ENCODE results near the gene DSG2. TPM values are rescaled to one million over a fixed set of nuclear protein-coding genes. Genes with fewer than 3 reads are reported as not detected.

The DSG2 gene
- polyA plus RNA-seq, 3 donors: not detected

- H3K27ac Mint-ChIP-seq: no peak overlapping the region
- Histone ChIP-seq H3K4me3 (replicated peaks in 1 of 3; ENCODE audit: low read depth in 2 of 3, low read length in 3 of 3) (no peak overlapping the region), H3K79me2 (ENCODE audit: insufficient read depth, low read length) (no peaks in the 10 kb centered on the region), H3K4me1 (ENCODE audit: control insufficient read depth in 1 of 2, insufficient read depth in 2 of 2, low read length in 2 of 2) (no peaks in the 10 kb centered on the region), H3K36me3 (replicated peaks in 1 of 2; ENCODE audit: control insufficient read depth in 1 of 2, insufficient read depth in 2 of 2, low read length in 2 of 2) (no peaks in the 10 kb centered on the region), H3K4me2 (replicated peaks; ENCODE audit: extremely low read depth, low read length, poor library complexity, severe bottlenecking) (no peak overlapping the region), H3K9me3 (replicated peaks in 1 of 2; ENCODE audit: control insufficient read depth in 1 of 2, insufficient read depth in 1 of 2, low read length in 2 of 2) (no peaks in the 10 kb centered on the region), H3K9ac (ENCODE audit: insufficient read depth, low read length, poor library complexity, severe bottlenecking) (no peak overlapping the region), H4K20me1 (ENCODE audit: insufficient read depth, low read length) (no peaks in the 10 kb centered on the region), H2AFZ (ENCODE audit: insufficient read depth, low read depth, low read length, poor library complexity, severe bottlenecking) (no peak overlapping the region), H3K27me3 (ENCODE audit: control insufficient read depth in 2 of 2, insufficient read depth in 2 of 2, low read length in 2 of 2) (peaks cover 1 to 6% of the 10 kb centered on the region in 2 donors), H3K27ac (ENCODE audit: low read depth in 1 of 2, low read length in 2 of 2) (no peak overlapping the region)
- H3K4me1 Mint-ChIP-seq: no peaks in the 10 kb centered on the region
- no peak for TF ChIP-seq CTCF (IDR thresholded peaks at IDR 0.05)
- no CpG with 5 or more reads among the region's 1 CpG for WGBS (ENCODE audit: insufficient coverage)
- intact Hi-C loops (cut with micrococcal nuclease): no loop called here
- H3K4me3 Mint-ChIP-seq: no peak overlapping the region
- peaks cover 0 to 4% (median 2%) of the 10 kb centered on the region in 7 donors for H3K9me3 Mint-ChIP-seq
- H3K36me3 Mint-ChIP-seq: no peaks in the 10 kb centered on the region
- no peak for DNase-seq
- H3K27me3 Mint-ChIP-seq (ENCODE audit: low read depth in 3 of 3): peaks cover 2 to 3% (median 2%) of the 10 kb centered on the region in 3 donors
Observed at GRCh38 chr18:31490387-31490786, 7.6 kb upstream of the DSG2 start.

GRCh38 chr18:31490833-31491232 lies 7.1 kb upstream of the DSG2 start:
- Histone ChIP-seq H3K9ac (ENCODE audit: insufficient read depth, low read length, poor library complexity, severe bottlenecking) (no peak overlapping the region), H3K79me2 (ENCODE audit: insufficient read depth, low read length) (no peaks in the 10 kb centered on the region), H3K9me3 (replicated peaks in 1 of 2; ENCODE audit: control insufficient read depth in 1 of 2, insufficient read depth in 1 of 2, low read length in 2 of 2) (no peaks in the 10 kb centered on the region), H3K36me3 (replicated peaks in 1 of 2; ENCODE audit: control insufficient read depth in 1 of 2, insufficient read depth in 2 of 2, low read length in 2 of 2) (no peaks in the 10 kb centered on the region), H3K27me3 (ENCODE audit: control insufficient read depth in 2 of 2, insufficient read depth in 2 of 2, low read length in 2 of 2) (peaks cover 3 to 10% of the 10 kb centered on the region in 2 donors), H3K4me1 (ENCODE audit: control insufficient read depth in 1 of 2, insufficient read depth in 2 of 2, low read length in 2 of 2) (no peaks in the 10 kb centered on the region), H3K4me2 (replicated peaks; ENCODE audit: extremely low read depth, low read length, poor library complexity, severe bottlenecking) (no peak overlapping the region), H2AFZ (ENCODE audit: insufficient read depth, low read depth, low read length, poor library complexity, severe bottlenecking) (no peak overlapping the region), H3K27ac (ENCODE audit: low read depth in 1 of 2, low read length in 2 of 2) (no peak overlapping the region), H4K20me1 (ENCODE audit: insufficient read depth, low read length) (no peaks in the 10 kb centered on the region), H3K4me3 (replicated peaks in 1 of 3; ENCODE audit: low read depth in 2 of 3, low read length in 3 of 3) (no peak overlapping the region)
- peaks cover 0 to 4% (median 2%) of the 10 kb centered on the region in 7 donors for H3K9me3 Mint-ChIP-seq
- no peak overlapping the region for H3K4me3 Mint-ChIP-seq
- no peaks in the 10 kb centered on the region for H3K4me1 Mint-ChIP-seq
- H3K27me3 Mint-ChIP-seq (ENCODE audit: low read depth in 3 of 3): peaks cover 2 to 4% (median 4%) of the 10 kb centered on the region in 3 donors
- no peak overlapping the region for H3K27ac Mint-ChIP-seq
- no peak for TF ChIP-seq CTCF (IDR thresholded peaks at IDR 0.05)
- intact Hi-C loops (cut with micrococcal nuclease): no loop called here
- no peak for DNase-seq
- no peaks in the 10 kb centered on the region for H3K36me3 Mint-ChIP-seq

Data from CD14-positive monocyte (primary cell).